HUES48 (cell line): ENCODE results near the gene TWIST2.

ENCODE experiments used
- H3K27ac ChIP-seq: one replicate; pipeline ENCODE4 v1.7.0; 2013; ENCODE audit warnings: low read depth, low read length, inconsistent platforms
- H3K27me3 ChIP-seq: 2 replicates; pipeline ENCODE4 v1.6.1; 2013; ENCODE audit warnings: mild to moderate bottlenecking, low read length; ENCODE audit not compliant: control insufficient read depth, insufficient read depth
- H3K36me3 ChIP-seq: 2 replicates; pipeline ENCODE4 v1.6.1; 2013; ENCODE audit warnings: low read length; ENCODE audit not compliant: control insufficient read depth, insufficient read depth
- H3K4me1 ChIP-seq: 2 replicates; pipeline ENCODE4 v1.6.1; 2013; ENCODE audit warnings: mild to moderate bottlenecking, low read length; ENCODE audit not compliant: control insufficient read depth, insufficient read depth
- H3K4me3 ChIP-seq: 2 replicates; pipeline ENCODE4 v1.5.1; 2013; ENCODE audit warnings: mild to moderate bottlenecking, low read depth, low read length
- H3K9ac ChIP-seq: 2 replicates; pipeline ENCODE4 v1.6.1; 2013; ENCODE audit warnings: mild to moderate bottlenecking, low read depth, low read length, moderate library complexity
- H3K9me3 ChIP-seq: 2 replicates; pipeline ENCODE4 v1.6.1; 2013; ENCODE audit warnings: low read length; ENCODE audit not compliant: control insufficient read depth, insufficient read depth

The TWIST2 gene

GRCh38 chr2:238936162-238937052, 88.5 kb downstream of the TWIST2 start:
- H3K4me1 ChIP-seq = no peaks in the 10 kb centered on the region
- H3K4me3 ChIP-seq = no peak overlapping the region
- no peak overlapping the region for H3K27ac ChIP-seq
- H3K27me3 ChIP-seq = no peaks in the 10 kb centered on the region
- H3K36me3 ChIP-seq = no peaks in the 10 kb centered on the region
- H3K9me3 ChIP-seq = no peaks in the 10 kb centered on the region
- no peak overlapping the region for H3K9ac ChIP-seq

DNA sequence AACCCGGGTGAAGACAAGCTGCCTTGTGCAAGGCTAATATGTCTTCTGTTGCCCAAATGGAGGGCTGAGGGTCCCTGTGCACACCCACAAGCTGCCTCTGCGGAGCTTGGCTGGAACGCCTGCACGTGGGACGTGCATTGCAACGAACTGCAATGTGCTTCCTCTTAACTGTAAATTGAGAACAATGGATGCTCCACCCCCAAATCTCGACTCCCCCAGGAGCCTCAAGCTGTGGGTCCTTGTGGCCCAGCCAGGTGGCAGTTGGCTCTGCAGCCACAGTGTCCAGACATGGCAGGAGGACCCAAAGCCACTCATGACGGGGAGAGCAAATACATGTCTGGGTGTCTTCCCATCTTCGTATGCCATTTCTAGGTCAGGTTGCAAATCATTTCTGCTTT, 90.1 kb downstream of the TWIST2 start:
- Histone ChIP-seq H3K27me3 (no peaks in the 10 kb centered on the region), H3K9ac (no peak overlapping the region), H3K9me3 (no peaks in the 10 kb centered on the region), H3K36me3 (no peaks in the 10 kb centered on the region), H3K4me3 (no peak overlapping the region), H3K27ac (no peak overlapping the region), H3K4me1 (no peaks in the 10 kb centered on the region)

DNA sequence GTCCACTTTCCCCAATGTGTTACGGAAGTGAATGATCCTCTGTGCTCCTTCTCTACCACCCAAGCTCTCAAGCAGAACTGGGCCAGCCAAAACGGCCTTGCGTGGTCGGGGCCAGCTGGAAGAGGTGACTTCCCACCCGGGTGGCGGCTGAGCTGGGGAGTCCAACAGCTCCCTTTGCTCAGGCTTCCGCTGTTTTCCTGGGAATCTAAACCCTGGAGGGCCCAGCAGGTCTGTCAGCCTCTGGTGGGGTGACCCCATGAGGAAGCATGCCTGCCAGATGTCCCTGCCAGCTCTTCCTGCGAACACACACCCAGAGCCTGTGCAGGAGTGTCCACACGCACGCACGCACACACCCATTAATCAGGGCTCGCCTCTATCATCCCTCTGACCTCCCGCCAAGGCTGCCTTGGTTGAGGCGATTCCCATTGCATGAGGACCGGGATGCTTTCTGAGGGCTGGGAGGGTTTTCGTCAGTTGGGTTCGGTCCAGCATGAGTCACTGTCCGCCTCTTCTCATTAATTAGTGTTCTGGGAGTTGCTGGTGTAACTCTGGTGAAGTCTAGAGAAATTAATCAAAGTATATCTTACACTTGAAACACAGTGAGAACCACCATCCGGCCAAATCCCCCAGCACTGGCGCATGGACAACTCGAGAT, 90.6 kb downstream of the TWIST2 start:
- H3K4me1 ChIP-seq = no peaks in the 10 kb centered on the region
- no peak overlapping the region for H3K9ac ChIP-seq
- no peaks in the 10 kb centered on the region for H3K9me3 ChIP-seq
- no peaks in the 10 kb centered on the region for H3K36me3 ChIP-seq
- no peaks in the 10 kb centered on the region for H3K27me3 ChIP-seq
- no peak overlapping the region for H3K27ac ChIP-seq
- H3K4me3 ChIP-seq = no peak overlapping the region

GRCh38 chr2:238939074-238939473, 91.2 kb downstream of the TWIST2 start:
- no peak overlapping the region for H3K27ac ChIP-seq
- no peaks in the 10 kb centered on the region for H3K27me3 ChIP-seq
- H3K9ac ChIP-seq = no peak overlapping the region
- no peaks in the 10 kb centered on the region for H3K4me1 ChIP-seq
- H3K36me3 ChIP-seq = no peaks in the 10 kb centered on the region
- no peaks in the 10 kb centered on the region for H3K9me3 ChIP-seq
- no peak overlapping the region for H3K4me3 ChIP-seq

GRCh38 chr2:238939521-238940403, 91.9 kb downstream of the TWIST2 start:
- H3K27me3 ChIP-seq = no peaks in the 10 kb centered on the region
- no peak overlapping the region for H3K9ac ChIP-seq
- no peak overlapping the region for H3K27ac ChIP-seq
- no peak overlapping the region for H3K4me3 ChIP-seq
- no peaks in the 10 kb centered on the region for H3K4me1 ChIP-seq
- H3K36me3 ChIP-seq = no peaks in the 10 kb centered on the region
- H3K9me3 ChIP-seq = no peaks in the 10 kb centered on the region

DNA sequence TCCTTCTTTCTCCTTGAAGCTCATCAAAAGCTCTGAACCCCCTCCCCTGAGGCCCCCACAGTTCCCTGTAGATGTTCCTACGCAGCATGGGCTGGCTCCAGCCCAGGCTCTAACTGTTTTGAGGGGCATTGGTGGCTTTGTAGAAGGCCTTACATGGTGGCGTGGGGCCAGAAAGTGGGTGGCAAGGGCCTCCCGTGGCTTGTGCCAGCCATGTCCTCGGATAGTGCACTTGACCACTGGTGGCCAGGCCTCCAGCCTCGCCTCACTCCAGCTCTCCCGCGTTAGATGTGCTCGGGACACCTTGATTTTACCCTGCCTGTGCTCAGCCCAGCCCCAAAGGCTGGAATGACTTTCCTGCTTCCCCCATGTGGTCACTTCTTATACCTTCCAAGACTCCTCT, 92.9 kb downstream of the TWIST2 start:
- Histone ChIP-seq H3K36me3 (no peaks in the 10 kb centered on the region), H3K27me3 (no peaks in the 10 kb centered on the region), H3K9me3 (no peaks in the 10 kb centered on the region), H3K4me1 (no peaks in the 10 kb centered on the region), H3K27ac (no peak overlapping the region), H3K4me3 (no peak overlapping the region), H3K9ac (no peak overlapping the region)

- H3K27me3 ChIP-seq = no peaks in the 10 kb centered on the region
Observed at GRCh38 chr2:238941262-238941792, 93.4 kb downstream of the TWIST2 start.

GRCh38 chr2:238942080-238942725, 94.3 kb downstream of the TWIST2 start:
- no peak overlapping the region for H3K27ac ChIP-seq
- no peaks in the 10 kb centered on the region for H3K36me3 ChIP-seq
- H3K9me3 ChIP-seq = no peaks in the 10 kb centered on the region
- H3K9ac ChIP-seq = no peak overlapping the region
- H3K27me3 ChIP-seq = no peaks in the 10 kb centered on the region
- H3K4me3 ChIP-seq = no peak overlapping the region
- H3K4me1 ChIP-seq = no peaks in the 10 kb centered on the region

More at GRCh38 chr2:238941262-238941792, 93.4 kb downstream of the TWIST2 start:
- no peaks in the 10 kb centered on the region for H3K9me3 ChIP-seq
- no peaks in the 10 kb centered on the region for H3K36me3 ChIP-seq
- H3K4me1 ChIP-seq = no peaks in the 10 kb centered on the region
- no peak overlapping the region for H3K4me3 ChIP-seq
- no peak overlapping the region for H3K9ac ChIP-seq
- H3K27ac ChIP-seq = no peak overlapping the region

GRCh38 chr2:238942726-238943300, 94.9 kb downstream of the TWIST2 start:
- Histone ChIP-seq H3K4me1 (no peaks in the 10 kb centered on the region), H3K36me3 (no peaks in the 10 kb centered on the region), H3K9me3 (no peaks in the 10 kb centered on the region), H3K27ac (no peak overlapping the region), H3K4me3 (no peak overlapping the region), H3K27me3 (no peaks in the 10 kb centered on the region), H3K9ac (no peak overlapping the region)
